HEK293 (cell line): ENCODE results near the gene ADAMTS12.

Experiments used
- CTCF ChIA-PET: fragments of 350-600 bp; formaldehyde crosslinking; extraction: SDS; loops from one replicate; lab custom pipeline; 2021; ENCODE audit warnings: antibody characterized with exemption; lab: Yijun Ruan, JAX
- POLR2A ChIA-PET: fragments of 300-600 bp; formaldehyde crosslinking; extraction: SDS; loops from one replicate; lab custom pipeline; 2020; ENCODE audit warnings: antibody characterized with exemption, inconsistent platforms; lab: Yijun Ruan, JAX
- H3K27ac ChIP-seq: fragments of 200-500 bp; sonication (Bioruptor generic); 2 replicates; pipeline ENCODE4 v1.5.1; 2014; ENCODE audit warnings: low read depth, low read length, control low read depth, inconsistent platforms; ENCODE audit errors: extremely low read depth
- H3K36me3 ChIP-seq, 2 experiments: fragments of 200-500 bp in 1 of 2; sonication (Bioruptor generic) in 1 of 2; 1 replicate in 1 of 2; 2 replicates in 1 of 2; pipeline ENCODE4 v1.5.1; 2014 to 2017; ENCODE audit warnings: inconsistent platforms in 2 of 2, low read length in 2 of 2; ENCODE audit not compliant: control insufficient read depth in 2 of 2, insufficient read depth in 1 of 2
- H3K4me1 ChIP-seq: fragments of 200-500 bp; sonication (Bioruptor generic); 2 replicates; pipeline ENCODE4 v1.5.1; 2014; ENCODE audit warnings: mild to moderate bottlenecking, low read length, inconsistent platforms; ENCODE audit not compliant: control insufficient read depth, insufficient read depth
- H3K4me3 ChIP-seq: 2 replicates; pipeline ENCODE4 v1.5.1; 2011; ENCODE audit warnings: low read depth, mild to moderate bottlenecking, control low read depth, low read length, moderate library complexity
- H3K9me3 ChIP-seq: fragments of 200-500 bp; sonication (Bioruptor generic); 2 replicates; pipeline ENCODE4 v1.5.1; 2014; ENCODE audit warnings: low read depth, low read length, inconsistent platforms; ENCODE audit not compliant: control insufficient read depth, insufficient read depth
- BCL6B ChIP-seq: fragments of 450-650 bp; formaldehyde crosslinking; IDR thresholded peaks from 2 replicates; pipeline ENCODE4 v1.5.1; 2017; ENCODE audit warnings: missing biosample characterization, missing genetic modification characterization
- GLIS2 ChIP-seq: fragments of 450-650 bp; formaldehyde crosslinking; IDR thresholded peaks from 2 replicates; pipeline ENCODE4 v1.5.1; 2016; ENCODE audit warnings: missing biosample characterization, missing genetic modification characterization
- HOXD13 ChIP-seq: sonication (generic); formaldehyde crosslinking; IDR thresholded peaks from 2 replicates; pipeline ENCODE4 v1.8.0; 2022; ENCODE audit warnings: missing genetic modification reagents, borderline replicate concordance
- MZF1 ChIP-seq: fragments of 450-650 bp; formaldehyde crosslinking; IDR thresholded peaks from 2 replicates; pipeline ENCODE4 v1.5.1; 2017; ENCODE audit warnings: missing biosample characterization, missing genetic modification characterization, borderline replicate concordance
- PRDM1 ChIP-seq: fragments of 450-650 bp; formaldehyde crosslinking; IDR thresholded peaks from 2 replicates; pipeline ENCODE4; 2016; ENCODE audit warnings: missing biosample characterization, missing genetic modification characterization
- PRDM2 ChIP-seq: fragments of 450-650 bp; formaldehyde crosslinking; IDR thresholded peaks from 2 replicates; pipeline ENCODE4 v1.5.1; 2016; ENCODE audit warnings: missing biosample characterization, missing genetic modification characterization, borderline replicate concordance
- PRDM4 ChIP-seq: fragments of 450-650 bp; formaldehyde crosslinking; IDR thresholded peaks from 2 replicates; pipeline ENCODE4 v1.5.1; 2017; ENCODE audit warnings: missing biosample characterization, missing genetic modification characterization
- RBAK ChIP-seq: fragments of 450-650 bp; formaldehyde crosslinking; IDR thresholded peaks from 2 replicates; pipeline ENCODE4 v1.5.1; 2016; ENCODE audit warnings: missing biosample characterization, missing genetic modification characterization
- REPIN1 ChIP-seq: fragments of 450-650 bp; formaldehyde crosslinking; IDR thresholded peaks from 2 replicates; pipeline ENCODE4 v1.5.1; 2017; ENCODE audit warnings: missing biosample characterization, missing genetic modification characterization, low read depth
- YY2 ChIP-seq: fragments of 450-650 bp; formaldehyde crosslinking; IDR thresholded peaks from 2 replicates; pipeline ENCODE4 v1.5.1; 2016; ENCODE audit warnings: missing biosample characterization, missing genetic modification characterization
- ZBTB1 ChIP-seq: fragments of 450-650 bp; formaldehyde crosslinking; IDR thresholded peaks from 2 replicates; pipeline ENCODE4 v1.5.1; 2016; ENCODE audit warnings: missing biosample characterization, missing genetic modification characterization
- ZFP37 ChIP-seq: fragments of 450-650 bp; formaldehyde crosslinking; IDR thresholded peaks from 2 replicates; pipeline ENCODE4 v1.5.1; 2016; ENCODE audit warnings: missing biosample characterization, missing genetic modification characterization
- ZNF146 ChIP-seq: fragments of 450-650 bp; formaldehyde crosslinking; IDR thresholded peaks from 2 replicates; pipeline ENCODE4 v1.5.1; 2016; ENCODE audit warnings: missing biosample characterization, missing genetic modification characterization
- ZNF175 ChIP-seq: fragments of 450-650 bp; formaldehyde crosslinking; IDR thresholded peaks from 2 replicates; pipeline ENCODE4 v1.5.1; 2016; ENCODE audit warnings: missing biosample characterization, missing genetic modification characterization
- ZNF223 ChIP-seq: fragments of 450-650 bp; formaldehyde crosslinking; IDR thresholded peaks from 2 replicates; pipeline ENCODE4 v1.5.1; 2016; ENCODE audit warnings: missing biosample characterization, missing genetic modification characterization
- ZNF416 ChIP-seq: fragments of 450-650 bp; formaldehyde crosslinking; IDR thresholded peaks from 2 replicates; pipeline ENCODE4 v1.5.1; 2016; ENCODE audit warnings: missing biosample characterization, missing genetic modification characterization
- ZNF473 ChIP-seq: fragments of 450-650 bp; formaldehyde crosslinking; IDR thresholded peaks from 2 replicates; pipeline ENCODE4 v1.5.1; 2017; ENCODE audit warnings: missing biosample characterization, missing genetic modification characterization
- ZNF585B ChIP-seq: fragments of 450-650 bp; formaldehyde crosslinking; IDR thresholded peaks from 2 replicates; pipeline ENCODE4 v1.5.1; 2016; ENCODE audit warnings: missing biosample characterization, missing genetic modification characterization
- ZNF623 ChIP-seq: fragments of 450-650 bp; formaldehyde crosslinking; IDR thresholded peaks from 2 replicates; pipeline ENCODE4 v1.5.1; 2016; ENCODE audit warnings: missing biosample characterization, missing genetic modification characterization
- ZNF670 ChIP-seq: fragments of 450-650 bp; formaldehyde crosslinking; IDR thresholded peaks from 2 replicates; pipeline ENCODE4 v1.5.1; 2016; ENCODE audit warnings: missing biosample characterization, missing genetic modification characterization, low read depth
- ZNF830 ChIP-seq: fragments of 450-650 bp; IDR thresholded peaks from 2 replicates; pipeline ENCODE4 v1.5.0; 2018; ENCODE audit warnings: missing biosample characterization, missing genetic modification characterization, low read depth, mild to moderate bottlenecking, moderate library complexity
- ZSCAN4 ChIP-seq: fragments of 450-650 bp; formaldehyde crosslinking; IDR thresholded peaks from 2 replicates; pipeline ENCODE4 v1.5.1; 2017; ENCODE audit warnings: missing biosample characterization, missing genetic modification characterization

ADAMTS12 gene

GRCh38 chr5:33526755-33527154 is 365.0 kb downstream of the ADAMTS12 start:
- H3K36me3 ChIP-seq, result no peaks in the 10 kb centered on the region
- no peaks in the 10 kb centered on the region for H3K9me3 ChIP-seq
- 0 out of 2 replicates have a peak, but pooled peaks cover 3% of the 10 kb centered on the region for H3K4me1 ChIP-seq
- TF ChIP-seq ZNF585B (tag by site-specific recombination) (no peak), ZSCAN4 (tag by site-specific recombination) (no peak), GLIS2 (no peak), PRDM1 (tag by site-specific recombination) (no peak), ZNF670 (tag by site-specific recombination) (no peak), ZNF623 (tag by site-specific recombination) (no peak), ZBTB1 (tag by site-specific recombination) (no peak), REPIN1 (tag by site-specific recombination) (no peak), MZF1 (no peak)
- TF ChIP-seq, all 188 proteins: peak for 0
- Histone ChIP-seq H3K4me3 (no peak overlapping the region), H3K27ac (no peak overlapping the region)
- POLR2A ChIA-PET, result no interaction called here
- CTCF ChIA-PET, result no interaction called here

- H3K4me1 ChIP-seq, result 0 out of 2 replicates have a peak, but pooled peaks cover 3% of the 10 kb centered on the region
- no peaks in the 10 kb centered on the region for H3K36me3 ChIP-seq
- no peak overlapping the region for H3K4me3 ChIP-seq
- TF ChIP-seq ZNF146 (tag by site-specific recombination) (no peak), PRDM2 (tag by site-specific recombination) (no peak), ZNF175 (no peak), HOXD13 (no peak), ZNF473 (tag by site-specific recombination) (no peak), ZNF416 (tag by site-specific recombination) (no peak), ZNF830 (tag by site-specific recombination) (no peak), RBAK (tag by site-specific recombination) (no peak), ZFP37 (tag by site-specific recombination) (no peak), ZNF223 (tag by site-specific recombination) (no peak), BCL6B (no peak), PRDM4 (tag by site-specific recombination) (no peak), YY2 (tag by site-specific recombination) (no peak)
- no peaks in the 10 kb centered on the region for H3K9me3 ChIP-seq
- H3K27ac ChIP-seq, result no peak overlapping the region
- CTCF ChIA-PET, result no interaction called here
- POLR2A ChIA-PET, result no interaction called here
Measured at GRCh38 chr5:33524476-33524875, 367.3 kb downstream of the ADAMTS12 start.
